AG10803 (cell line): ENCODE results near the gene PLXDC2.

Experiments used
- DNase-seq: peaks from one replicate; pipeline ENCODE4 v3.0.0; 2010; ENCODE audit warnings: low read depth
- H3K4me3 ChIP-seq: 2 replicates; pipeline ENCODE4 v1.5.1; 2011; ENCODE audit warnings: mild to moderate bottlenecking, low read length, control low read depth
- CTCF ChIP-seq: conservative IDR thresholded peaks from 2 replicates; pipeline ENCODE4 v1.5.1; 2011; ENCODE audit warnings: mild to moderate bottlenecking, low read length, control low read depth, inconsistent platforms

PLXDC2 gene

GRCh38 chr10:20274571-20274970, 458.3 kb downstream of the PLXDC2 start:
- no peak for DNase-seq
- TF ChIP-seq CTCF: no peak
- no peak overlapping the region for H3K4me3 ChIP-seq

- no peak for DNase-seq
- H3K4me3 ChIP-seq: no peak overlapping the region
- TF ChIP-seq CTCF: no peak
Measured at GRCh38 chr10:20276127-20276979, 460.1 kb downstream of the PLXDC2 start.

GRCh38 chr10:20277820-20278219, 461.6 kb downstream of the PLXDC2 start:
- no peak overlapping the region for H3K4me3 ChIP-seq
- DNase-seq: no peak
- TF ChIP-seq CTCF: no peak

GRCh38 chr10:20281579-20281978, 465.3 kb downstream of the PLXDC2 start:
- TF ChIP-seq CTCF: no peak
- H3K4me3 ChIP-seq: no peak overlapping the region
- no peak for DNase-seq

- DNase-seq: no peak
- H3K4me3 ChIP-seq: no peak overlapping the region
- no peak for TF ChIP-seq CTCF
Measured at GRCh38 chr10:20287586-20287985, 471.4 kb downstream of the PLXDC2 start.

- no peak for TF ChIP-seq CTCF
- DNase-seq: no peak
- H3K4me3 ChIP-seq: no peak overlapping the region
Measured at GRCh38 chr10:20288060-20288459, 471.8 kb downstream of the PLXDC2 start.
